HG02870 (cell line): ENCODE results near the gene EMP2.
"Not testable (repeated sequence)": the region's sequence is repeated elsewhere in the genome, so short reads cannot be mapped to it uniquely, and the experiment has no call there.

Source experiments
- ATAC-seq: cut with Tn5 transposase; IDR thresholded peaks from one replicate; pipeline ENCODE4 v1.9.1; 2021; ENCODE audit warnings: mild to moderate bottlenecking, moderate library complexity; ENCODE audit not compliant: unreplicated experiment

Gene EMP2

GRCh38 chr16:10525214-10525825 lies 55.1 kb downstream of the EMP2 start:
- no peak for ATAC-seq

DNA sequence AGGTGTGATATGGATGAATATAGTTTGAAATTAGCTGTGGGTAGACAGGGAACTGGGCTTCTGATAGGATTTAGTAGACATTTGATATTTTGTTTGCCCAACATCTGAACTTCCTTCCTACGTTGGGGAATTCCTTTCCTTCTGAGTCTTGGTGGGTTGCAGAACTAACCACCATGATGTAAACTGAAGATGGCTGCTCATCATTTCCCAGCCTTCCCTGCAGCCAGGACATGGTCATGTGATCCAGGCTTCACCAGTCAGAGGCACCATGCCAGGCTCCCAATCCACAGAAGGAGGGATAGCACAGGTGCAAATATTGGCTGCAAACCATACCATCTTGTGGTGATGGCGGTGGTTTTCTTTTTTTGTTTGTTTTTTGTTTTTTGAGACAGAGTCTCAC lies 57.4 kb downstream of the EMP2 start:
- no peak for ATAC-seq

- ATAC-seq = no peak
These were observed 58.6 kb downstream of the EMP2 start for GRCh38 chr16:10521681-10522274.

DNA sequence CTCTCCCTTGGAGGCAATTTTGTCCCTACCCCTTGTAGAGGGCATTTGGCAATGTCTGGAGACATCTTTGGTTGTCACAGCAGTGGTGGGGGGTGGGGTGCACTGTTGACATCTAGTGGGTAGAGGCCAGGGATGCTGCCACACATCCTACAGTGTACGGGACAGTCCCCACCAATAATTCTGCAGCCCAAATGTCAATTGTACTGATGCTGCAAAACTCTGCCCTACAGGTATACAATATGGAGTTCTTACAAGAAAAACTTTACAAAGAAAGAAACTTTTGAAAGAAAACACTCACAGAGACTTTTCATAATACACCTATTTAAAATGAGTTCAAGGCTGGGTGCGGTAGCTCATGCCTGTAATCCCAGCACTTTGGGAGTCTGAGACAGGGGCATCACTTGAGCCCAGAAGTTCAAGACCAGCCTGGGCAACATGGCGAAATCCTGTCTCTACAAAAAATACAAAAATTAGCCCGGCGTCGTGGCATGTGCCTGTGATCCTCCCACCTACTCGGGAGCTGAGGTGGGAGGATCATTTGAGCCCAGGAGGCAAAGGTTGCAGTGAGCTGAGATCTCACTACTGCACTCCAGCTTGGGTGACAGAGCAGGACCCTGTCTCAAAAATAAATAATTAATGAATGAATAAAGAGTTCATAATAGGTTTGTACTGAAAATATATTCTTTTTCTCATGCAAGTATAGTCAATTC lies 59.4 kb downstream of the EMP2 start:
- ATAC-seq = no peak

DNA sequence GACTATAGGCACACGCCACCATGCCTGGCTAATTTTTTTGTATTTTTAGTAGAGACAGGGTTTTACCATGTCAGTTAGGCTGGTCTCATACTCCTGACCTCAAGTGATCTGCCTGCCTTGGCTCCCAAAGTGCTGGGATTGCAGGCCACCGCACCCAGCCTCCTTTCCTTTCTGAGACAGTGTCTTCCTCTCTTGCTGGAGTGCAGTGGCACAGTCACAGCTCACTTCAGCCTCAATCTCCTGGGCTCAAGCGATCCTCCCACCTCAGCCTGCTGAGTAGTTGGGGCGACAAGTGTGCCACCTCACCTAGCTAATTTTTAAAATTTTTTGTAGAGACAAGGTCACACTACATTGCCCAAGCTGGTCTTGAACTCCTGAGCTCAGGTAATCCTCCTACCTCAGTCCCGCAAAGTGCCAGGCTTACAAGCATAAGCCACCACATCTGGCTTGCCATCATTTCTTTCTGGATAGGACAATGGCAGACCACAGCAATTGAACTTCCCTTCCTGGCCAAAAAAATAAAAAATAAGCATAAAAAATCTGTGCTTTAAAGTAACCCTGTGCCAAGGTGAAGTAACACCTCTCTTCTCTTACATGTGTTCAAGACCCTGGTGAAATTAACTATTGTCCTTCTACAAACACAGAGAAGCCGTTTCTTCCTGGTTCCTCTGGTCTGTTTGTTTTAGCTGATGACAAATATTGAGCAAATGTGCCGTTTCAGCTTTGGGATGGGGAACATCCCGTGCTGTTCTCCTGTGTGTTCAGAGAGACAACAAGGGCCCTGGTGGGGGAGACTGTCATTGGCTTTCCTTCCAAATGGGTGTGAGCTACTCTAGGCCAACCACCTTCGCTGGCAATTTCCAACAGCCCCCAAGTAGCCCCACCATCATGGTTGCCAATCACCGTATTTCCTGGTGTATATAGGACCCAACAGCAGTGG lies 60.2 kb downstream of the EMP2 start:
- ATAC-seq = no peak

- no peak for ATAC-seq
These were observed 61.1 kb downstream of the EMP2 start for GRCh38 chr16:10519297-10519696.

- ATAC-seq = no peak
These were observed 61.8 kb downstream of the EMP2 start for GRCh38 chr16:10518479-10519041.

DNA sequence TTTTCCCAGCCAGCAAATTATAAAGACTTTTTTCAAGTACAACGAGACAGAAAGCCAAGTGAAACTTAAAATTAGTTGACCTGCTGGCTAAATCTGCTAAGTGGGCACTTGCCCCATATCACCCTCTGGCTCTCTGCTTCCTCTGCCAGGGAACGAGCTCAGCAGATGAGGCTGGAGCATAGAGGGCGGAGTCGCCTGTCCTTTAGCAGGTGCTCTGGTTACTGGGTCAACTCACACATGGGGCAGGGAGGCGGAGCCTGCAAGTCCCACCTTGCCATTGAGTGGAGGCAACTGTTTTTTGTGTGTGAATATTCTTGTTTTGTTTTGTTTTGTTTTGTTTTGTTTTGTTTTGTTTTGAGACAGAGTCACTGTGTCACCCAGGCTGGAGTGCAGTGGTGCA lies 62.5 kb downstream of the EMP2 start:
- no peak for ATAC-seq

GRCh38 chr16:10514369-10515055 lies 65.9 kb downstream of the EMP2 start:
- no peak for ATAC-seq

- no peak for ATAC-seq
These were observed 68.6 kb downstream of the EMP2 start for GRCh38 chr16:10511829-10512228.

DNA sequence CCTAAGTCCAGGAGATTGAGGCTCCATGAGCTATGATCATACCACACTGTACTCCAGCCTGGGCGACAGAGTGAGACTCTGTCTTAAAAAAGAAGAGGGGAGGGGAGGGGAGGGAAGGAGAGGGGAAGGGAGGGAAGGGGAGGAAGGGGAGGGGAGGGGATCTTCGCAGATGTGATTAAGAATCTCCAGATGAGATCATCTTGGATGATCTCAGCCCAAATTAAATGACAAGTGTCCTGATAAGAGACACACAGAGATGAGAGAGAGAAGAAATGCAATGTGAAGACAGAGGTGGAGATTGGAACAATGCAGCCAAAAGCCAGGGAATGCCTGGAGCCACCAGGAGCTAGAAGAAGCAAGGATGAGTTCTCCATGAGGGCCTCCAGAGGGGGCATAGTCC lies 70.1 kb downstream of the EMP2 start:
- no peak for ATAC-seq

DNA sequence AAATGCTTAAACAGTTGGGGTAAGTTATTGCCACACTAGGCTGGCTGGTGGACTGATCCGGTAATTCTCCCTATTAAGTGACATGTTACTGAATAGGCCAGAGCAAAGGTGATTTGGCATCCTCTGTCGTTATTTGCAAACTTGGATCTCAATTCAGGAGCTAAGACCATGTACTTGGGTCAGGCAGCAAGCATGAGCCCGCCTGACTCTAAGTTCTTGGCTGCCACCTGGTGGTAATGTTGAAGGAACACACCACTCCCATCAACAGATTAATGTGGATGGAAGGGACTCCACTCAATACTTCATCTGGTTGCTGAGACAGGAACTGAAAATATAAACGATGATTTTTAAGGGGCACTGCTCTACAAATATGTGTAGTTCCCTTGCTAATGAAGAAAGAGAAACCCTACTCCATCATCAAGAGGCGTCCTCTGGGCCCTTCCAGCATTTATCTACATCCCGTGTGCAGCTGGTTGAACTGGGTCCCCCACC lies 70.8 kb downstream of the EMP2 start:
- peak; percentile 50 for ATAC-seq

- not testable (repeated sequence) for ATAC-seq
These were observed 75.1 kb downstream of the EMP2 start for GRCh38 chr16:10505286-10505685.

DNA sequence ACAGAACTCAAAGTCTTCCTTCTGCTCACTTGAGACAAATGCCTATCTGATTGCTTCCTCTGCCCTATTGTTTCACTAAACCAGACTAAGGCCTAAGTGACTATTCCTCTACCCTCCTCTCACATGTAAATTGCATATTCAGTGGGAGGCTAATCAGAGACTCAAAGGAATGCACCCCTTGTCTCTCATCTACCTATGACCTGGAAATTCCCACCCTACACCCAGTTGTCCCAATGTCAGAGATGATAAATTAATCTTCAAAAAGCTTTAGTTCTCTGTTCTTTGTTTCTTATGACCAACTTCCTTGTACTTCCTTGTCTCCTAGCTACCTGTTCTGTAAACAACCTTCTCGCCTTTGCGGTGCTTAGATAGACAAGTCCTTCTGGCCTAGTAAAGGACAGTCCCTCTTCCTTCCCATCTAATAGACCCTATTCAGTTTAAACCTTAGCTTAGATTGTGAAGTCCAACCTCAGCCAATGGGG lies 76.0 kb downstream of the EMP2 start:
- ATAC-seq = no peak

DNA sequence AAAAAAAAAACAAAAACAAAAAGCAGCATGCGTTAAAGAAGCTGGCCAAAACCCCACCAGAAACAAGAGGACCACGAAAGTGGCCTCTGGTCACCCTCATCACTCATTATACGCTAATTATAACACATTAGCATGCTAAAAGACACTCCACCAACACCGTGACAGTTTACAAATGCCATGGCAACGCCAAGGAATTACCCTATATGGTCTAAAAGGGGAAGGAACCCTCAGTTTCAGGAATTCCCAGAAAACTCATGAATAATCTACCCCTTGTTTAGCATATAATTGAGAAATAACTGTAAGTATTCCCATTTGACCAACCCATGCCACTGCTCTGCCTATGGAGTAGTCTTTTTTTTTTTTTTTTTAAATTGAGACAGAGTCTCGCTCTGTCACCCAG lies 77.6 kb downstream of the EMP2 start:
- no peak for ATAC-seq

DNA sequence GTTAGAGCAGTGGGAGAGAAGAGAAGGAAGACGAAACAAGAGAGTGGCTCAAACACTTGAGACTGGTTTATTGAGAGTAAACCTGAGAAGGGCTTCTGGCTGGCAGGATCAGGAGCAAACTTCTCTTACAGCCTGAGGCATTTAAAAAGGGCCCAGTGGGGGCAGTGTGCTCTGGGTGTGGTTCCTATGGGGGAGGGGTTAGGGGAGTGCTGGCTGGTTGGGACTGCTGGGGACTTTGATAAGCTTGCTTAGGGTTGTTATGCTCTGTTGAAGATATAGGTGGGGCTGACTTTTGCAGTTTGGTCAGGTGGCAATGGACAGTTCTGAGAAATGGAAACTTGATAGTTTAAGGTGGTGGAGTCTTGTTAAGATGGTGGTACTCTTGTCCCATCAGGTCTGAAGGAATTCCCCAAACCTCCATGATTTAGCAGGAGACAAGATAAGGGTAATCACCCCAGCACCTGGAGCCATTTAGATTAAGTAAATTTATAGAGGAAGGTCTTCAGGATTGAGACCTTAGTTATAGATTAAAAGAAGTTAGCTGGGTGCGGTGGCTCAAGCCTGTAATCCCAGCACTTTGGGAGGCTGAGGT lies 79.3 kb downstream of the EMP2 start:
- no peak for ATAC-seq

DNA sequence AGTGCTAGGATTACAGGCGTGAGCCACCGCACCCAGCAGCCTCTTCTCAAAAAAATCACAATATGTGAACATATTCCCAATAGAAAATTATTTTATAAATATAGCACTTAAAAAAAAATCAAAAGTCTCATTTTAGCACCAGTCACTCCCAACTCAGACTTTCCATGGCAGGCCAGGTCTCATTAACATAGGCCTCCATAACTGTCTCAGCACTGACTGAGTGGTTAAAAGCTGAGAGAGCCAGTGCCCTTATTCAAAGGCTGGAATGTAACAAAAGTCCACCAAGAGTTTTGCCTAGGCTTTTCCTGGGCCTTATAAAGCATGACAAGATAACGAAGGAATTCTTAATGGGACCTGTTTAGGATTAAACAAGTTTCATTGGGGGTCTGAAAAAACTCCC lies 79.8 kb downstream of the EMP2 start:
- ATAC-seq = no peak

DNA sequence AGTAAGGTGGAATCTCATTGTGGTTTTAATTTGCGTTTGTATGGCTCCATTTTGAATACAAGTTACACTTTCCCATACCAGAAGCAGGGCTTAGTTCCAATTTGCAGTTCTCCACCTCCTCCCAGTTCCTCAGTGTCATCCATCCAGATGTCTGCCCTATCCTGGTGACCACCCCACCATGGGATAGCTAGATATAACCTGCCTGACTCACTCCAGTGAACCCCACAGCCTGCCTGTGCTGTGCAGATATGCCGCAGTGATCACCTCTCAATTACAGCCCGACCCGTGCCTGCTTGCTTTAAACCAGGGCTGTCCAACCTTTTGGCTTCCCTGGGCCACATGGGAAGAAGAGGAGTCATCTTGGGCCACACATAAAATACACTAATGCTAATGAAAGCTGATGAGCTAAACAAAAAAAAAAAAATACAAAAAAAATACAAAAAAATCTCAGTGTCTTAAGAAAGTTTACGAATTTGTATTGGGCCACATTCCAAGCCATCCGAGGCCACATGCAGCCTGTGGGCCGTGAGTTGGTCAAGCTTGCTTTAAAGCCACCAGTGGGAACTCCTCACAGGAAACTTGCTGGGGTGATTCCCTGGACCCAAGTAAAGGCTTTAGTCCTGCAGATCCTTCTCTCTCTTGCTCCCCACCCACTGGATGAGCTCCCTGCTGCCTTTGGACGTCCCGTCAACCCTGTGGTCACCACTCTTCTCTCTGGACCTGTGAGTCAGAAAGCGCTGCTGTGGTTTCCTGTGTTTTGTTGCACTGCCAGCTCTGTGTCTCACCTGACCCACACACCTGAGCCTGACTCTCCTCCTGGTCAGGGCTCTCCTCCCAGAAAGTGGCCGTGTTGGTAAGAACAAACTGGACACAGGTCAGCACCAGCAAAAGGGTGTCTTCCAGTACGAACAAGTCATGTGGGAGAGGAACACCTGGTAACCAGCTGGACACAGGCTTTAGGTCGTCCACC lies 83.0 kb downstream of the EMP2 start:
- ATAC-seq = no peak

DNA sequence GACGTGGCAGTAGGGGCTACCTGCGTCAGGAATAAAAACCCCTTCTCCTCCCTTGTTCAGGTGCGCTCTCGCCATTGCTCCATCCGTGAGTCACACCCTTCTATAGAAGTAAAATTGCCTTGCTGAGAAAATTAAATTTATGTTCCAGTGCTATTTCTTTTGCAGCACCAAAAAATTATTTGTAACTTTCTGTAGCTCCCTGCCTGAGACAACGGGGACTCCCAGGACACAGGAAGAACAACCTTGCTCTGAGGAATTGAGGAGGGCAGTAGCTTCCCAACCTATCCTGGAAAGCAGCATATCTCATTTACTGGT lies 85.4 kb downstream of the EMP2 start:
- no peak for ATAC-seq
